ENCODE results near the gene HMX2.

HMX2 gene, protein sequence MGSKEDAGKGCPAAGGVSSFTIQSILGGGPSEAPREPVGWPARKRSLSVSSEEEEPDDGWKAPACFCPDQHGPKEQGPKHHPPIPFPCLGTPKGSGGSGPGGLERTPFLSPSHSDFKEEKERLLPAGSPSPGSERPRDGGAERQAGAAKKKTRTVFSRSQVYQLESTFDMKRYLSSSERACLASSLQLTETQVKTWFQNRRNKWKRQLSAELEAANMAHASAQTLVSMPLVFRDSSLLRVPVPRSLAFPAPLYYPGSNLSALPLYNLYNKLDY

GRCh38 chr10:123147635-123148413 is at the start of gene HMX2:
Gene HMX2 (plus strand): TSS chr10:123148136. CDS start chr10:123148379, 243 bp downstream.
- DNase-seq (ENCODE audit: low read depth): no peak

GRCh38 chr10:123100030-123100762 is 47.7 kb upstream of the HMX2 start:
- no peak for DNase-seq (ENCODE audit: low read depth)

DNA sequence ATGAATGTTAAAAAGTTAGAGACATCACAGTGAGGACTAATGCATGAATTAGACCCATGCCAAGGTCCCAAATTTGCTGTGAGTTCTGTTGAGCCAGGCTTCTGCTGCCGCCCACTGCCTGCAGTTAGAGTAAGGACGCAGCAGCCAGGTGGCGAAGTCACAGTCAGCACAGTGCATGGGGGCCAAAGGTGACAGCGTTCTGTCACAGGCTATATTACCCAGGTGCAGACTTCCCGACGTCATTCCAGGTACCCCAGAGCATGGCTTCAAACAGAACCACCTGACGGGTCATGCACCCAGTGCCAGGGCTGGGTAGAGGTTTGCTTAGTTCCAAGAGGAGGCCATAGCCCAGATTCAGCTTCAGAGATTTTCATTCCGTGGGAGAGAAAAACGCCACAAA is 46.1 kb upstream of the HMX2 start:
- no peak for DNase-seq (ENCODE audit: low read depth)

DNA sequence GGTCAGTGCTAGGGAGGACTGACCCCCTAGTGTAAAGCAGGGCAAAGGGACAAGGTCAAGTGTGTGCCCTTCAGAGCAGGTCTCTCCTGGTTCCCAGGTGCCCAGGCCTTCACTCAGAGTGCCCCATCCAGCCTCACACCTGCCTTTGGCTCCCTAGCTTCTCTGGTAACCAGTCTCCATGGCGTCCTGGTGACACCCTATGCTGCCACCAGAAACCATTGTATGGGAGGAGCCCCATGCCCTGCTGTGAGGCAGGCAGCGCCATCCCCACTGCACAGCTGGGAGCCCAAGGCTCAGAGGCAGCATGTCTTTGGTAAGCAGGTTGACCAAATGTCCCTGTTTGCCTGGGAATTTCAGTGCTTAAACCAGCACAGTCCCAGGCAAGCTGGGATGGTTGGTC is 45.3 kb upstream of the HMX2 start:
- no peak for DNase-seq (ENCODE audit: low read depth)

- DNase-seq (ENCODE audit: low read depth): no peak
These were observed 44.0 kb upstream of the HMX2 start for GRCh38 chr10:123103944-123104343.

GRCh38 chr10:123109466-123109865 is 38.5 kb upstream of the HMX2 start:
- DNase-seq (ENCODE audit: low read depth): no peak

GRCh38 chr10:123117644-123118417 is 30.1 kb upstream of the HMX2 start:
- DNase-seq (ENCODE audit: low read depth): no peak

DNA sequence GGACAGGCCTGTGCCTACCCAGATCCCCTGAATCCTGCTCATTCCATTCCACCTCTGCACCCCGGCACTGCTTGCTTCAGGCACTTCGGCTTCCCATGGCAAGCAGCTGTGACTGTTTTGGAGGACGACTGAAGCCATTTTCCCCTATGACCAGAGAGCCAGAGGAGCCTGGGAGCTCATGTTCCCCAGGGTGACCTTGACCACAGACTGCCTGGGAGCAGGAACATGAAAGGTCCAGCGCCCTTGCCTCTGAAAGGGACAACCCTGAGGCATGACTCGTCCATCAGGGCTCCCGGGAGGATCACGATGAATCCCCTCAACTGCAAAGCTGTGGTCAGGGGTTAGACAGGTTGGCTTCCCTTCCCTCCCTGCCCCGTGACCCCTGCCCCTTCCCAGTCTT is 28.9 kb upstream of the HMX2 start:
- no peak for DNase-seq (ENCODE audit: low read depth)

- no peak for DNase-seq (ENCODE audit: low read depth)
These were observed 21.7 kb upstream of the HMX2 start for GRCh38 chr10:123126246-123126645.

- no peak for DNase-seq (ENCODE audit: low read depth)
These were observed 18.2 kb upstream of the HMX2 start for GRCh38 chr10:123129618-123130271.

GRCh38 chr10:123132576-123133477 is 15.1 kb upstream of the HMX2 start:
- DNase-seq (ENCODE audit: low read depth): peak; percentile 77

- no peak for DNase-seq (ENCODE audit: low read depth)
These were observed 14.2 kb upstream of the HMX2 start for GRCh38 chr10:123133541-123134342.

- no peak for DNase-seq (ENCODE audit: low read depth)
These were observed 13.5 kb upstream of the HMX2 start for GRCh38 chr10:123134343-123134914.

DNA sequence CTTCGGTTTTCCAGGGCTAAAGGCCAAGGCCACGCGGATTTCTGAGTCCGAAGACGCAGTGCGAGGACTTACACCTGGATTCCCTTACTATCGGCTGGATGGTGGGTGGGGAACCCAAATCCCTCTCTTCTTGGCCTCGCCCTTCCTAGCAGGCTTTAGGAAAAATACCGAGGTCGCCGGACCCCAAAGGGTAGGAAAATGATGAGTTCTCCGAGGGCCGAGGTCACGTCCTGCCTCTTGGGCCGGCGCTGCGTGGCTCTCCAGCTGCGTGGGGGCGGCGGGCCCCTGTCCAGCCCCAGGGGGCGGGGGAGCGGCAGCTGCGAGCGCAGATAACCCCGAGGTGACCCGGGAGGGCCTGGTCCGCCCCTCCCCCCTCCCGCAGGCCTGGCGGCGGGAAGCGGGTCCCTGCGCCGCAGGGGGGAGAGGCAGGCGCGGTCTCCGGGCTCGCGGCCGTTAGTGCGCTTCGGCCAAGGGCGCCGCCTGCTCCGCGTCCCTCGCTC is 13.0 kb upstream of the HMX2 start:
- no peak for DNase-seq (ENCODE audit: low read depth)

- no peak for DNase-seq (ENCODE audit: low read depth)
These were observed 12.4 kb upstream of the HMX2 start, which contains the start of gene HMX3 for GRCh38 chr10:123135415-123136141. Gene HMX3 (plus strand): TSS chr10:123135970. CDS start chr10:123136051, 81 bp downstream.

- DNase-seq (ENCODE audit: low read depth): no peak
These were observed 11.6 kb upstream of the HMX2 start for GRCh38 chr10:123136221-123136805.

DNA sequence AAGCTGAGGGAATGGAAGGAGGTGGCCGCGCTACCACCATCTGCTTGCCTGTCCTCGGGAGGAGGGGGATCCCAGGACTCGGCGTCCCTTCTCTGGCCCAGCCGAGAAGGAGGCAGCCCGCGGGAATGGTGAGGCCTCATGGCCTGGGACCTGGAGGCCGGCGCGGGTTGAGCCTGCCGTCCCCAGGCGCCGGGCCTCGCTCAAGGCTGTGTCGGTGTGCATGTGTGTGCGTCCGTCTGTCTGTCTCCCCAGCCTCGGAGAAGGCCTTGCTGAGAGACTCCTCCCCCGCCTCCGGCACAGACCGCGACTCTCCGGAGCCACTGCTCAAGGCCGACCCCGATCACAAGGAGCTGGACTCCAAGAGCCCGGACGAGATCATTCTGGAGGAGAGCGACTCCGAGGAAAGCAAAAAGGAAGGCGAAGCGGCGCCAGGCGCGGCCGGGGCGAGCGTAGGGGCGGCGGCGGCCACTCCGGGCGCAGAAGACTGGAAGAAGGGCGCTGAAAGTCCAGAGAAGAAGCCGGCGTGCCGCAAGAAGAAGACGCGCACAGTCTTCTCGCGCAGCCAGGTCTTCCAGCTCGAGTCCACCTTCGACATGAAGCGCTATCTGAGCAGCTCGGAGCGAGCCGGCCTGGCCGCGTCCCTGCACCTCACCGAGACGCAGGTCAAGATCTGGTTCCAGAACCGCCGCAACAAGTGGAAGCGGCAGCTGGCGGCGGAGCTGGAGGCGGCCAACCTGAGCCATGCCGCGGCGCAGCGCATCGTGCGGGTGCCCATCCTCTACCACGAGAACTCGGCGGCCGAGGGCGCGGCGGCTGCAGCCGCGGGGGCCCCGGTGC is 10.9 kb upstream of the HMX2 start:
- no peak for DNase-seq (ENCODE audit: low read depth)
